Muscle of back (tissue), 11 donors: Measurements from ENCODE around the gene RASSF4. TPM values are rescaled to one million over a fixed set of nuclear protein-coding genes. Genes with fewer than 3 reads are reported as not detected.

Experiments
- DNase-seq, 3 donors: peaks; one replicate each; pipeline versions ENCODE4 v3.0.0 to v3.0.0-alpha.2; 2013
- polyA plus RNA-seq, 10 donors: library from polyadenylated mRNA; unstranded; fragments of 120-200 nt; gene quantifications; one replicate each; pipeline ENCODE4 v1.2.1, GENCODE V29; 2013; ENCODE audit not compliant: insufficient read length in 10 of 10

Gene RASSF4
- polyA plus RNA-seq, 10 donors, result 46.5 to 89.1 (median 67.8) TPM

- no peak for DNase-seq
These were observed 13.9 kb downstream of the RASSF4 start for GRCh38 chr10:44973323-44974081.

DNA sequence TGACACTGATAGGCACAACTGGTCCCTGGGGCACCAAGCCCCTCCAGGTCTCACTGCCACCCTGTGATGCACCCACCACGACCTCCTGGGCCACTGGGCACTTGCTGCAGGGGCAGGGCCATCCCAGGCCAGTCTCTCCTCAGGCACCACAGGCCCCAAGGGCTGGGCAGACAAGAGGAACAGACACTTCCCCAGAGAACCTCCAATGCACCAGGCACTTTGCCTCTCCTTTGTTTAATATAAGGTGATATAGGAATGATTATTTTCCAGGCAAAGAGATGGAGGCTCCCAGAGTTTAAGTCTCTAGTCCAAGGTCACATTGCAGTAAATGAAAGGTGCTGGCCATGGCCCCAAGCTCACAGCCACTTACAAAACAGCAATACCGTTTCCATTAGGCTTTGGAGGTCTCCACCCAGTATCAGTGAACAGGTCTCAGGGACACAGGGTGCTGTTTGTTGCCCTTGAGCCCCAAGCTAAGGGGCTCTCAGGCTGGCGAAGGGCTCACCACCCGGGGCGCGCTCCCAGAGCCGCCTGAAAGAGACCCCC, 14.6 kb downstream of the RASSF4 start:
- no peak for DNase-seq

DNA sequence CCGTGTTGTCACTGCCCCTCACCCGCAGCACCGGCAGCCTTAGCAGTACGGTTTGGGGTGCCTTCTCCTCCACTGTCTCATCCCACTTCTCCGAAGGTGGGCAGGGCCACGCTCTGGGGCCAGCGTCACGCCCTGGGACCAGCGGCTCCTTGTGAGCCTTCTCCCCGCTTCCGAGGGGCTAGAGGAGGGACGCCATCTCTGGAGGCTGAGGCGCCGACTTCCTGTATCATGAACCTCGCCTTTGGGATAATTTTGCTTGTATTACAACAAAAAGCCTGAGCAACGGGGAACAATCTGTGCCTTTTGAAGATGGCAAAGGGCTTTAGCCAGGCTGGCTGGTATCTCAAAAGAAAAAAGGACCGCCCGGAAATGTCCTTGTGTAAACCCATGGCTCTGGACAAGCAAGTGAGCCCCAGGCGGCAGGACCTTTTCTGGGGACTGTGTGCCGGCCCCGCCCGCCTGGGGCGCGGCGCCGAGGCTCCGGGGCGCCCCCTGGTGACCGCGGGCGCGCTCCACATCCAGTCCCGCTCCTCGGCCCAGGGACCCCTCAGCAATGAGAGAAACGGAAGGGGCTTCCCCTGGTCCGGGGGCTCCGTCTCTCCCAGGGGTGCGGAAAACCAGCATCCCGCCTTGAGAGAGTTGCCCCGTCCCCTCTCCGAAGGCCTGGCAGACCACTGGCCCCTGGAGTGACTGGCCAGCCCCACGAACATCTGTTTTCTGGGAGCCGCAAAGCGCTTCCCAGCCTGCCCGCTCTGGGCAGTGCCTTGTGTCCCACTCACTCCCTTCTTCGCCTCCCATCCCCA, 15.2 kb downstream of the RASSF4 start:
- DNase-seq, result peak; percentile 59 to 87 (median 79)

DNA sequence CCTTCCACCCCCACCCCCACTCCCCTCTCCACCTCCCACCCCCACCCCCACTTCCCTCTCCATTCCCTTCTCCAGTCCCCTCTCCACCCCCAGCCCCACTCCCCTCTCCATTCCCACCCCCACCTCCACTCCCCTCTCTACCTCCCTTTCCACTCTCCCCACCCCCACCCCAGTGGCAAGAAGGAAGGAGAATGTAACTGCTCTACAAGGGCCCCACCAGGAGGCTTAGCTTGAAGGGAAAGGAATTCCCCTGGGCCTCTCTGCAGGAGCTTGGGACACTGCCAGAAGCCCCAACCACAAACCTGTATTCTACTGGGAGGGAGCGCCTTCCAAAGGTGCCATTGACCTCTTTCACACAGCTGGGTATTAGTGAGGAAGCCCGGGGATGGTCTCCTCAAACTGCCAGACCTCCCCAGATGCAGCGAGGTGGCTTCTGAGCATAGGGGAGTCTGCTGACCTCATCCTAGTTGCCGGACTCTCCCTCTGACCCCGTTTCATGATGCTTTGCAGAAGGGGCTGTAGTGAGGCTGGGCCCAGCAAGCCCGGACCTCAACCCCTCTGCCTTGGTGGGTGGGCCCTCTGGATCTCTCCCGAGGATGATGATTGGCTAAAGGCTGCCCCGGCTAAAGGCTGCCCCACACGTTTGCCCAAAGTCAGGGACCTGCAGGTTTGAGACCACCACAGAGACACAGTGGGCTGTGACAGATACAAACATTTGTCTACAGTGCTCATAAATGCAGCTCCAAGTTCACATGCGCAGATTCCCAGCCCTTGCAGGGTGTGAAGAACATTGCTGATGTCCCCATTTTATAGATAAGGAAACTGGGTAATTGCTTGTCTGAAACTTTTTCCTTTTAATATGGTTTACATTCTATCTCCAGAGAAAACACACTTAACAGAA, 16.1 kb downstream of the RASSF4 start:
- no peak for DNase-seq

DNA sequence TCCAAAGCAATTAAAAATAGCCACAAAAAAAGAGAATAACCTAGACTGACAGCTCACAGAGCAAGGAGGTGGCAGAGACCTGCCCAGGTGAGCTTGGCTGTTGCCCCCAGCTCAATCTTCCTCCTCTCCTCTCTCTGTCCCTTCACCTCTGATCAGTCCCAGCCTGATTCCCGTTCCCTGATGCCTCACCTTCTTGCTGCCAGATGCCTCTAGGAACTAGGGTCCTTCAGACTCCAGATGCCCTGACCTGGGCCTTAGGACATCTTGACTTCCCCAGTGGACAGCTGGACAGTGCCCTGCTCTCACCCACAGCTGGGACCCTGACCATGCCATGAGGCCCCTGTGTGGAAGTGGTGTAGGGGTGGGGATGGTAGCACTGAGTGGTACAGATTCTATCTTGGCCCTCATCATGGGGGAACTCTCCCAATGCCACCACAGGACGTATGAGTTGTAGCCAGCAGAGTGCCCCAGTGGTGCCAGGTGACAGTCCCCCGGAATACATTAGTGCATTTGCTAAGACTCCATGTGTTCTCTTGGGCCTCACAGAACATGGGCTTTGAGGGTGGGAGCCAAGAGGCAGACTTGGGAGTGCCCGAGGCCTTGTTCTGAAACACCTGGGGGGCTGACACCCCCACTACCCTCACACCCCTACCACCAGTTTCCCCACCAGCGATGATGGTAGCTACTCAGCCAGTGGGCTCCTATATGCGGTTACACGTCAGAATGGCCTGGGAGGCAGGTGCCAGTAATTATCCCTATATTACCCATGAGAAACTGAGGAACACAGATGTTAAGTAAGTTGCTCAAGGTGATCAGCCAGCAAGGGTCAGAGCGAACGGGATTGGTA, 17.0 kb downstream of the RASSF4 start:
- DNase-seq, result no peak

- no peak for DNase-seq
These were observed 17.9 kb downstream of the RASSF4 start for GRCh38 chr10:44977287-44978212.

DNA sequence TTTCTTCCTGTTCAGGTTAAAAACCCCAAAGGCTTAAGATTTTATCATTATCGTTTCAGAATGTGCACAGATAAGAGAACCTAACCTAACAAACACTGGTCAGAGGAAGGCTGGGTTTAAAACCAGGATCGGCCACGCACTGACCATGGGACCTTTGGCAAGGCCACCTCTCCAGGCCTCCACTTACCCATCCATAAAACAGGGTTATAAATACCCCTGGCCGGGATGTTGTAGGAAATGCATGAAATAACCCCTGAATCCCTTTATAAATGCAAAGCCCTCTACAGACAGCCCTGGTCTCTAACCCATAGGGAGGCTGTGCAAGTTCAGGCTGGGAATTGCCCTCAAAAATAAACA, 18.6 kb downstream of the RASSF4 start:
- DNase-seq, result no peak

DNA sequence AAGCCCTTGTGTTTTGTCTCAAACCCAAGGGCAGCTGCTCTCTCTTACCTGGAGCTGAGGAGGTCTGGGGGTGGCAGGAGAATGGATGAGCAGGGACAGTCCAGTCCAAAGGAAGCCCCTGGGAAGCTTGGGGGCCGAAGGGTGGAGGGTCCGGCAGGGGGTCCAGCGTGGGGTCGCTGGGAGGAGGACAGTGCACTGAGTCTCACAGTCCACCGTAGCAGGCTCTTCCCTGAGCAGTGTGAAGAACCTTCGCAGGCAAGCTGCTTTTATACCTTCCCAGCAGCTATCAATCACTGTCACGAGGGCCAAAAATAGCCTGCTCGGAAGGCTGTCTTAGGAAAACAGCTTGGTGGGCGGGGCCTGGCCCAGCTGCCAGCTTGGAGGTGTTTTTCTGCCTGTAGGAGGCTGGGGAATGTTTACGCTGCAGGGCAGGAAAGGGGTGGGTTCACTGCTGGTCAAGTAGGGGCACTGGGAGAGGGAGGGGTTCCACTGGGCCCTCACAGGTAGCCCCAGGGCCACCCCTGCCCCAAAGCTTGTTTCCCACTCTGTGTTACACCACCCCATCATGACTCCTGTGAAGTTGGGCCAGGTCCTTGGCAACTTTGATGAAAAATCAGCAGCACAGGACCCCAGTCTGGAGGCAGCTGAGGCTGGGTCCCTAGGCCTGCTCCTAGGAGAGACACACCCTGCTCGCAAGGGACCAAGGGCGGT, 19.1 kb downstream of the RASSF4 start, which contains the start of gene DEPP1:
Gene DEPP1 (minus strand): TSS at position 240 of the 711 bp plus-strand sequence. CDS start 779 bp downstream, outside the sequence.
- DNase-seq, result peak; percentile 87 to 92 (median 90)

DNA sequence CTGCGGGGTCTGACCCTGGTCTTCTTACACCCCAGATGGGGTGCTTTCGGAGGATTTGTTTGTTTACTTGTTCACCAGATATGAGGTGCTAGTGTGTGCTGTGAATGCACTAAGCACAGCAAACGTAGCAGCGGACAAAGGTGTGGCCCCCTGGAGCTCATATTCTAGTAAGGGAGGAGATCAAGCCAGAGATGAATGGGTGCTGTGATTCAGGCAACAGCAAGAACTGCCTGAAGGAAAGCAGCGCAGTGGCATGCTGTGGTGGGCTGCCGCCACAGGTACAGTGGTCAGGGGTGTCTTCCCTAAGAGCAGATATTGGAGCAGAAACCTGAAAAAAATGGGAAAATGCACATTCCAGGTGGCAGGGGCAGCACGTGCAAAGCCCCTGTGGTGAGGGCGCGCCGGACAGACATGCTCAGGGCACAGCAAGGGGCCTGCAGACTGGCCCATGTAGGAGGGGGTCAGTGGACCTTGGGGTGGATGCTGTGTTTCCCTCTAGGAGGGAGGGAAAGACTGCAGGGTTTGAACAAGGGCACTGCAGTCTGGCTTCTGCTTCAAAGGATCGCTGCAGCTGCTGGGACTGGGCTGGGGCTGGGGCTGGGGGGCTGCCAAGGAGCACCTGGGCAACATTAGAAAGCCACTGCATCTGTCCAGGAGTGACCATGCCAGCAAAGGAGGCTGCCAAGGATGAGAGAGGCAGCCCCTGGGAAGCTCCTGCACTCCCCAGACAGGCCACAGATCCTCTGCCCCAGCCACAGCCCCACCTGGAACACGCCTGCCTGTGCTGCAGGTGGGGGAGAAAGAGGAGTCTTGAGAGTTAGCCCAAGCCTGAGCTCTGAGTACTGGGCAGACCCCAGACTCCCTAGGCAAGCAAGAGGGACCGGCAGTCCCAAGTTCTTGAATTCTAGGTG, 19.9 kb downstream of the RASSF4 start:
- no peak for DNase-seq

- no peak for DNase-seq
These were observed 20.9 kb downstream of the RASSF4 start for GRCh38 chr10:44980309-44981171.

- peak in 2 of 3 donors; percentile 63 to 69 for DNase-seq
These were observed 21.8 kb downstream of the RASSF4 start for GRCh38 chr10:44981172-44982113.

GRCh38 chr10:44982114-44982460, 22.5 kb downstream of the RASSF4 start:
- peak in 1 of 3 donors; percentile 67 for DNase-seq

DNA sequence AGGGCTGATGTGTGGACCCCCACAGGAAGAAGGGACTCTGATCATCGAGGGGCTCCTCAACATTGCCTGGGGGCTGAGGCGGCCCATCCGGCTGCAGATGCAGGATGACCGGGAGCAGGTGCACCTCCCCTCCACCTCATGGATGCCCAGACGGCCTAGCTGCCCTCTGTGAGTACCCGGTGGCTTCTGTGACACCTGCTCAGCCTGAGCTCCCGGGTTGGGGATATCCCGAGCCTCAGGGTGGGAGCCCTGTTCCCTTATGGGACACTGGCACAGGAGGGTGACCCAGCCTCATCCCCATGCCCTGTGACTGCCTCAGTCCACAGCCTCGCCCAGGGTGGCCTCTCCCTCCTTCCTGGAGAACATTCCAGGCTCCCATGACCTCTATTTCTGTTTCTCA, 22.9 kb downstream of the RASSF4 start:
- no peak for DNase-seq

DNA sequence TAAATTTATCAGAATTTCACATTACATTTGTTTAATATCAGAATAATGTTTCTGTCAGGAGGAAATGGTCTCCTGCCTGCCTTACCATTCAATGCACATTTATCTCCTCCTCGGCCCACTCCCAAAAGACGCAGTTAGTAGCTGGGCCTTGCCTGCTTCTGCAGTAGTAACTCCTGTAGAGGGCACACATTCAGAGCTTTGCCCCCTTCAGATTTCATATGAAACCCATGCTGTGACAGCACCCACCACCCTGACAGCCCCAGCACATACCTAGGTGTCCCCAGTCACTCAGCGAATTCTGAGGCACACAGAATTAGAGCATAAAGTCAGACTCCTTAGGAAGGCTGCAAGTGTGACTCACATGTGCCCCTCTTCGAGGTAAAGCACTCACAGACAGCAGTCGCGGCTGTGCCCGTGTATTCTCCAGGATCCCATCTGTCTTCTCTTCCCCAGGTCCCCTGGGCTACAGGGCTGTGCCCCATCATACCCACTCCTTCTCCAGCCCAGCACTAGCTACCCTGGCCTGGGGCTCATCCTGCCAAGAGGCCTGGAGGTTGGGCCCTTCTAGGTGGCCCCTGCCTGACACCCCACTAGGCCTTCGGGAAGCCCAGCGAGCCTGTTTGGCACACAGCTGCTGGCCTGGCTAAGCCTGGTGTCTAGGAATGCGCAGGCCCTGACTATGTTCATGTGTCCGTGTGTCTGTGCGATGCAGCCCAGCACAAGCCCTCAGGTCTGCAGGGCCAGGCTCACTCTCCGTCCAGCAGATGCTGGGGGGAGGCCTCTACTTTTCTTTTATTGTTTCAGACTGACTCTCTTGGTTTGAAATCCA, 23.7 kb downstream of the RASSF4 start:
- DNase-seq, result no peak

- DNase-seq, result no peak
These were observed 24.3 kb downstream of the RASSF4 start for GRCh38 chr10:44983895-44984278.
